Measurements from ENCODE around the gene NKIRAS1. TPM values are rescaled to one million over a fixed set of nuclear protein-coding genes. Genes with fewer than 3 reads are reported as not detected.

Gene NKIRAS1
- total RNA-seq, 1 experiment from 2014 or later = 12.0 TPM

- H2AFZ ChIP-seq (ENCODE audit: low read depth, low read length, poor library complexity, severe bottlenecking) = no peak overlapping the region
- H3K36me3 ChIP-seq (ENCODE audit: control insufficient read depth in 1 of 2, insufficient read depth in 2 of 2, low read length in 2 of 2) = no peaks in the 10 kb centered on the region
- ATAC-seq (no peak), DNase-seq (ENCODE audit: low read depth, low spot score) (no peak)
- peaks cover 24% of the 10 kb centered on the region for H3K79me2 ChIP-seq (ENCODE audit: insufficient read depth, low read length)
- H3K9me2 ChIP-seq (ENCODE audit: insufficient read depth) = no peaks in the 10 kb centered on the region
- H3K4me2 ChIP-seq (ENCODE audit: low read length) = no peak overlapping the region
- RAD21 ChIA-PET (ENCODE audit: low non-redundant PET in 1 of 2, low total read pairs in 2 of 2, uncharacterized antibody in 2 of 2, unreplicated experiment in 2 of 2) = no interaction called here
- intact Hi-C loops (cut with micrococcal nuclease) = no loop called here
- BruUV-seq (replicated peaks) = no TSS peak
- CTCF ChIA-PET = interaction anchor here (0.9 kb wide), 1 partner anchor 12 kb away, joined by 3 read pairs; no protein-coding TSS in a partner anchor
- POLR2A ChIA-PET = no interaction called here
- peaks cover 4% of the 10 kb centered on the region; the same call in 1 of the 2 replicates for H4K20me1 ChIP-seq (ENCODE audit: insufficient read depth)
- H3K27ac ChIP-seq (ENCODE audit: low read depth, low read length) = no peak overlapping the region
- no peaks in the 10 kb centered on the region for H3K9me3 ChIP-seq (ENCODE audit: control insufficient read depth in 1 of 2, insufficient read depth in 1 of 2, low read depth in 1 of 2, low read length in 2 of 2)
- H3K27me3 ChIP-seq (ENCODE audit: insufficient read depth, low read length) = no peaks in the 10 kb centered on the region
- H3K4me3 ChIP-seq (replicated peaks in 1 of 2; ENCODE audit: low read depth in 1 of 2, low read length in 2 of 2) = no peak overlapping the region
- no peak overlapping the region for H3K9ac ChIP-seq (ENCODE audit: low read length)
- H3K4me1 ChIP-seq (ENCODE audit: control insufficient read depth in 1 of 2, insufficient read depth in 2 of 2, low read length in 2 of 2) = no peaks in the 10 kb centered on the region
- TF ChIP-seq SRF (IDR thresholded peaks at IDR 0.05; ENCODE audit: low read depth) (no peak), TCF7L2 (IDR thresholded peaks at IDR 0.05; ENCODE audit: borderline replicate concordance, extremely low read depth, insufficient read depth, insufficient read length) (no peak), ZBTB33 (IDR thresholded peaks at IDR 0.05; ENCODE audit: extremely low read depth, insufficient replicate concordance, low read length) (no peak), JUND (IDR thresholded peaks at IDR 0.05) (no peak), ZNF274 (IDR thresholded peaks at IDR 0.05; ENCODE audit: low read depth, low read length) (no peak), ATF3 (IDR thresholded peaks at IDR 0.05) (no peak), POLR2AphosphoS5 (IDR thresholded peaks at IDR 0.05; ENCODE audit: low read depth, low read length) (no peak), ZFX (IDR thresholded peaks at IDR 0.05) (no peak), RAD21 (IDR thresholded peaks at IDR 0.05; ENCODE audit: low read depth) (no peak), FOSL1 (IDR thresholded peaks at IDR 0.05; ENCODE audit: low read depth) (no peak), EZH2 (IDR thresholded peaks at IDR 0.05) (no peak)
- TF ChIP-seq, protein P1, sequence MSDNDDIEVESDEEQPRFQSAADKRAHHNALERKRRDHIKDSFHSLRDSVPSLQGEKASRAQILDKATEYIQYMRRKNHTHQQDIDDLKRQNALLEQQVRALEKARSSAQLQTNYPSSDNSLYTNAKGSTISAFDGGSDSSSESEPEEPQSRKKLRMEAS (IDR thresholded peaks at IDR 0.05) = no peak
- TF ChIP-seq, protein P2, sequence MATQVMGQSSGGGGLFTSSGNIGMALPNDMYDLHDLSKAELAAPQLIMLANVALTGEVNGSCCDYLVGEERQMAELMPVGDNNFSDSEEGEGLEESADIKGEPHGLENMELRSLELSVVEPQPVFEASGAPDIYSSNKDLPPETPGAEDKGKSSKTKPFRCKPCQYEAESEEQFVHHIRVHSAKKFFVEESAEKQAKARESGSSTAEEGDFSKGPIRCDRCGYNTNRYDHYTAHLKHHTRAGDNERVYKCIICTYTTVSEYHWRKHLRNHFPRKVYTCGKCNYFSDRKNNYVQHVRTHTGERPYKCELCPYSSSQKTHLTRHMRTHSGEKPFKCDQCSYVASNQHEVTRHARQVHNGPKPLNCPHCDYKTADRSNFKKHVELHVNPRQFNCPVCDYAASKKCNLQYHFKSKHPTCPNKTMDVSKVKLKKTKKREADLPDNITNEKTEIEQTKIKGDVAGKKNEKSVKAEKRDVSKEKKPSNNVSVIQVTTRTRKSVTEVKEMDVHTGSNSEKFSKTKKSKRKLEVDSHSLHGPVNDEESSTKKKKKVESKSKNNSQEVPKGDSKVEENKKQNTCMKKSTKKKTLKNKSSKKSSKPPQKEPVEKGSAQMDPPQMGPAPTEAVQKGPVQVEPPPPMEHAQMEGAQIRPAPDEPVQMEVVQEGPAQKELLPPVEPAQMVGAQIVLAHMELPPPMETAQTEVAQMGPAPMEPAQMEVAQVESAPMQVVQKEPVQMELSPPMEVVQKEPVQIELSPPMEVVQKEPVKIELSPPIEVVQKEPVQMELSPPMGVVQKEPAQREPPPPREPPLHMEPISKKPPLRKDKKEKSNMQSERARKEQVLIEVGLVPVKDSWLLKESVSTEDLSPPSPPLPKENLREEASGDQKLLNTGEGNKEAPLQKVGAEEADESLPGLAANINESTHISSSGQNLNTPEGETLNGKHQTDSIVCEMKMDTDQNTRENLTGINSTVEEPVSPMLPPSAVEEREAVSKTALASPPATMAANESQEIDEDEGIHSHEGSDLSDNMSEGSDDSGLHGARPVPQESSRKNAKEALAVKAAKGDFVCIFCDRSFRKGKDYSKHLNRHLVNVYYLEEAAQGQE (IDR thresholded peaks at IDR 0.05; ENCODE audit: low read depth) = no peak
Measured at GRCh38 chr3:23876923-23877322, 39.9 kb downstream of the NKIRAS1 start.

All from HCT116 (cell line).